ENCODE data around the gene SORT1.

The SORT1 gene

DNA sequence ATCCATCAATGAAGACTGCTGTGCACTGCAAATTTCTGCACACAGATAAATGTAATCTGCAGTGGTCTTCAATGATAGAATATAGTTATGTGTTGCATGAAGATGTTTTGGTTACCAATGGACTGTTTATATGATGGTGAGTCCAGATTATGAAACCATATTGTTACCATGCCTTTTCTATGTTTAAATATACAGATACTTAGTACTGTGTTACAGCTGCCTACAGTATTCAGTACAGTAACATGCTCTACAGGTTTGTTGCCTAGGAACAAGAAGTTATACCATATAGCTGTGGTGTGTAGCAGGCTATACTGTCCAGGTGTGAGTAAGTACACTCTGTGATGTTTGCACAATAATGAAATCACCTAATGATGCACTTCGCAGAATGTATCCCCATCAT, 40.8 kb downstream of the SORT1 start:
- no peaks in the 10 kb centered on the region for H3K9me3 ChIP-seq
- no peak for TF ChIP-seq CTCF (IDR thresholded peaks at IDR 0.05)
- H3K36me3 ChIP-seq: peaks cover 50% of the 10 kb centered on the region
- no peak overlapping the region for H3K4me3 ChIP-seq (ENCODE audit: low read depth in 1 of 2, low read length in 1 of 2)
- H3K27me3 ChIP-seq: no peaks in the 10 kb centered on the region
- peaks cover 0 to 7% of the 10 kb centered on the region in 2 experiments for H3K4me1 ChIP-seq (ENCODE audit: control insufficient read depth in 1 of 2, insufficient read depth in 1 of 2, low read depth in 1 of 2, low read length in 1 of 2)
- no peak overlapping the region for H3K27ac ChIP-seq

DNA sequence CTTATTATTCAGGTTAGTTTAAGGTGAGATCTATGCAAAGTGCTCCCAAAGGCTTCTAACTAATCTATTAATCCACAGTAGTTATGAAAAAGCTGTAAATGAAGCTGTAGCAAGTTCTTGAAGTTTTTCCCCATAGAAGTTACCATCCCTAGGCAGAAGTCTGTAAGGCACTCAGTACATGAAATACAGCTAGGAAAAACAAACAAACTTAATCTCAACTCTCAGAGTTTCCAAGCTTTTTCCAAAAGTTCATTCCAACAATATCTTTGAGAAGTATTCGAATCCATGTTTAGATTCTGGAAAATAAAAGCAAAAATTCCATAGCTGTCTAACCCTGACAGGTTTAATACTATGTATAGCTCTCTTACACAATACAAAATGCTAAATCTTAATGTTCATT, 41.2 kb downstream of the SORT1 start:
- H3K27ac ChIP-seq: no peak overlapping the region
- H3K27me3 ChIP-seq: no peaks in the 10 kb centered on the region
- H3K36me3 ChIP-seq: peaks cover 54% of the 10 kb centered on the region
- H3K4me3 ChIP-seq (ENCODE audit: low read depth in 1 of 2, low read length in 1 of 2): no peak overlapping the region
- H3K4me1 ChIP-seq (ENCODE audit: control insufficient read depth in 1 of 2, insufficient read depth in 1 of 2, low read depth in 1 of 2, low read length in 1 of 2): peaks cover 0 to 7% of the 10 kb centered on the region in 2 experiments
- H3K9me3 ChIP-seq: no peaks in the 10 kb centered on the region
- TF ChIP-seq CTCF (IDR thresholded peaks at IDR 0.05): no peak

DNA sequence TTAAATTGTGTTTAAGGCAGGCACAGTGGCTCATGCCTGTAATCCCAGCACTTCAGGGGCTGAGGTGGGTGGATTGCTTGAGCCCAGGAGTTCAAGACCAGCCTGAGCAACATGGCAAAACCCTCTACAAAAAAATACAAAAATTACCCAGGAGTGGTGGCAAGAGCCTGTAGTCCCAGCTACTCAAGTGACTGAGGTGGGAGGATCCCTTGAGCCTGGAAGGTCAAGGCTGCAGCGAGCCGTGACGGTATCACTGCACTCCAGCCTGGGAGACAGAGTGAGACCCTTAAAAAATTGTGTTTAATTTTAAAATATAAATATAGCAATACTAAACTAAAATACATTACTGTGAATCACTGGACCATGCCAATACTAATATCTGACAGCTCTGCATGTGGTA, 42.8 kb downstream of the SORT1 start:
- Histone ChIP-seq H3K4me1 (ENCODE audit: control insufficient read depth in 1 of 2, insufficient read depth in 1 of 2, low read depth in 1 of 2, low read length in 1 of 2) (no peaks in the 10 kb centered on the region), H3K27me3 (no peaks in the 10 kb centered on the region), H3K9me3 (no peaks in the 10 kb centered on the region), H3K4me3 (ENCODE audit: low read depth in 1 of 2, low read length in 1 of 2) (no peak overlapping the region), H3K27ac (no peak overlapping the region), H3K36me3 (peaks cover 70% of the 10 kb centered on the region)
- no peak for TF ChIP-seq CTCF (IDR thresholded peaks at IDR 0.05)

- Histone ChIP-seq H3K27ac (no peak overlapping the region), H3K9me3 (no peaks in the 10 kb centered on the region), H3K4me1 (ENCODE audit: control insufficient read depth in 1 of 2, insufficient read depth in 1 of 2, low read depth in 1 of 2, low read length in 1 of 2) (no peaks in the 10 kb centered on the region), H3K27me3 (no peaks in the 10 kb centered on the region), H3K4me3 (ENCODE audit: low read depth in 1 of 2, low read length in 1 of 2) (no peak overlapping the region), H3K36me3 (peaks cover 88% of the 10 kb centered on the region)
- no peak for TF ChIP-seq CTCF (IDR thresholded peaks at IDR 0.05)
These were observed 46.3 kb downstream of the SORT1 start for GRCh38 chr1:109351457-109351856.

DNA sequence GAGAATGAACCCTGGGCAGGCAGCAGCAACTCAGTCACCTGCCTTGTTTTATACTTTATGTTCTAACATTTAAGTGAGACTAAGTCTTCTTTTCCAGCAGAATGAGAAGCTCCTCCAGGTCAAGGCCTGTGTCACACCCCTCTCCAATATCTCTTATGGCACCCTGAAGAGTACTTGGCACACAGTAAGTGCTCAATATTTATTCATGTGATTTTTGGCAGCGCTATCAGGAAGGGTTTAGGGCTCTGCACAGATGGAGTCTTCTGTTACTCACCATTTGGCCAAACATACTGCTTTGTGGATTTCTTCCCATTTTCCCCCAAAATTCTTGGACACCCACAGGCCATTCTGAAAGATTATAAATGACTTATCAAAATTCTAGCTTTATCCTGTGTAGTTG, 47.1 kb downstream of the SORT1 start:
- no peaks in the 10 kb centered on the region for H3K27me3 ChIP-seq
- H3K27ac ChIP-seq: no peak overlapping the region
- H3K36me3 ChIP-seq: peaks cover 91% of the 10 kb centered on the region
- no peak for TF ChIP-seq CTCF (IDR thresholded peaks at IDR 0.05)
- H3K4me1 ChIP-seq (ENCODE audit: control insufficient read depth in 1 of 2, insufficient read depth in 1 of 2, low read depth in 1 of 2, low read length in 1 of 2): no peaks in the 10 kb centered on the region
- H3K9me3 ChIP-seq: no peaks in the 10 kb centered on the region
- H3K4me3 ChIP-seq (ENCODE audit: low read depth in 1 of 2, low read length in 1 of 2): no peak overlapping the region

- peaks cover 94% of the 10 kb centered on the region for H3K36me3 ChIP-seq
These were observed 47.5 kb downstream of the SORT1 start for GRCh38 chr1:109350182-109350581.

More at GRCh38 chr1:109350182-109350581, 47.5 kb downstream of the SORT1 start:
- H3K4me3 ChIP-seq (ENCODE audit: low read depth in 1 of 2, low read length in 1 of 2): no peak overlapping the region
- no peak overlapping the region for H3K27ac ChIP-seq
- no peaks in the 10 kb centered on the region for H3K4me1 ChIP-seq (ENCODE audit: control insufficient read depth in 1 of 2, insufficient read depth in 1 of 2, low read depth in 1 of 2, low read length in 1 of 2)
- no peaks in the 10 kb centered on the region for H3K27me3 ChIP-seq
- no peaks in the 10 kb centered on the region for H3K9me3 ChIP-seq
- TF ChIP-seq CTCF (IDR thresholded peaks at IDR 0.05): no peak
